Erythroblast (primary cell): ENCODE data around the gene KCNG1.
"Not testable (repeated sequence)": the region's sequence is repeated elsewhere in the genome, so short reads cannot be mapped to it uniquely, and the experiment has no call there.

Experiments
- DNase-seq, 2 experiments: peaks; one replicate each; lab custom pipeline; 2025; lab: John Stamatoyannopoulos, UW
- GATA1 ChIP-seq: IDR thresholded peaks from 2 replicates; pipeline ENCODE4 v1.6.1; 2011; ENCODE audit warnings: low read depth, mild to moderate bottlenecking, control low read depth, low read length, moderate library complexity
- POLR2A ChIP-seq: IDR thresholded peaks from 2 replicates; pipeline ENCODE4 v1.6.1; 2011; ENCODE audit warnings: mild to moderate bottlenecking, low read length

KCNG1 gene

DNA sequence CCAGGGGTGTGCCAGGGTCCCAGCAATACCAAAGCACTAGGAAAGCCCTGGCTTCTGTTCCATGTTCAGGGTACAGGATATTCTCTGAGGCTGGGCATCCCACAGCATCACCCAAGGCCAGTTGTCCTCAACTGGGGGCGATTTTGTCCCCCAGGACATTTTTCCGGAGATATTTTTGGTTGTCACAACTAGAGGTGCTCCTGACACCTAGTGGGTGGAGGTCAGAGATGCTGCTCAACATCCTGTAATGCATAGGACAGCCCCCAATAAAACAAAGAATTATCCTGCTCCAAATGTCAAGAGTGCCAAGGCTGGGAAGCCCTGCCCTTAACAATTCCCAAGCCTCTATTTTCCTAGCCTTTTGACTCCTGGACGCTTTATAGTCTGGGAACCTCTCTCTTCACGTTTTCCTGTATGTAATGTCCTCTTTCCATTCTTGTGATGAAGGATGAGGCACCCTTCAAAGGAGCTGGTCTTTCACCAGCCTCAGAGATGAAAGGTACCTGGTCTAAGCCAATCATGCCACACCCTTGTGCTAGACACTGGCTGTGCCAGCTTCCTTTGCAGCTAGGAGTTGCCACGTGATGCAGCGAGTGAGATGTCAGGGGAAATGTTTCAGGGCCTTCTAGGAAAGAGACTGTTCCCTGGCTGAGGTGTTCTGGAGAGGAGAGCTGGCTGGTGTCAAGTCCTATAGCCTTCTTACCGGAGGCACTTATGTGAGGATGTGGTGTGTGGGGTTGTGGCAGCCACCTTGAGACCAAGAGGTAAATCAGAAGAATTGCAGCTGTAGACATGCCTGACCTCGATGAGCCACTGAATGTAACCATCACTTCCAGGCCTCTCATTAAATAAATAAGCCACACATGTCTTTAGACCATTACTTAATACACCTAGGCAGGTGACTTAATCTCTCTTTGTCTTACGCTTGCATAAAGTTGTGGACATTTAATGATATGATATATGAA, 23.4 kb upstream of the KCNG1 start:
- TF ChIP-seq POLR2A, result no peak
- no peak for TF ChIP-seq GATA1
- no peak for DNase-seq

DNA sequence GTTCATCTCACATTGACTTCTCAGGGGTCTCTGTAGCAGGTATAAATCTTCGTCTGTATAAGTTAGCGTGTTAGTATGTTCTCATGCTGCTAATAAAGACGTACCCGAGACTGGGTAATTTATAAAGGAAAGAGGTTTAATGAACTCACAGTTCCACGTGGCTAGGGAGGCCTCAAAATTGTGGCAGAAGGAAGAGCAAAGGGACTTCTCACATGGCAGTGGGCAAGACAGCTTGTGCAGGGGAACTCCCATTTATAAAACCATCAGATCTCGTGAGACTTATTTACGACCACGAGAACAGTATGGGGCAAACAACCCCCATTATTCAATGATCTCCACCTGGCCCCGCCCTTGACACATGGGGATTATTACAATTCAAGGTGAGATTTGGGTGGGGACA, 22.6 kb upstream of the KCNG1 start:
- not testable (repeated sequence) for DNase-seq

DNA sequence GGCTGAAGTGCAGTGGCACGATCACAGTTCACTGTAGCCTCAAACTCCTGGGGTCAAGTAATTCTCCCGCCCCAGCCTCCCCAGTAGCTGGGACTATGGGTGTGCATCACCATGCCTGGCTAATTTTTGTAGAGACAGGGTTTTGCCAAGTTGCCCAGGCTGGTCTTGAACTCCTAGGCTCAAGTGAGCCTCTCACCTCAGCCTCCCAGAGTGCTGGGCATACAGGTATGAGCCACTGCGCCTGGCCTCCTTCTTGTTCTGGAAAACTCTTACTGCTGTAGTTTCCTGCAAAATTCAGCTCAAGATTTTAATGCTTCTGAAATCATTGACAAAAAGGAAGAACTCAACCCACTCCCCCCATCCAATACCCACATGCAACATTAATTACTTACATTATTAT, 21.9 kb upstream of the KCNG1 start:
- TF ChIP-seq GATA1 (no peak), POLR2A (no peak)
- no peak for DNase-seq

DNA sequence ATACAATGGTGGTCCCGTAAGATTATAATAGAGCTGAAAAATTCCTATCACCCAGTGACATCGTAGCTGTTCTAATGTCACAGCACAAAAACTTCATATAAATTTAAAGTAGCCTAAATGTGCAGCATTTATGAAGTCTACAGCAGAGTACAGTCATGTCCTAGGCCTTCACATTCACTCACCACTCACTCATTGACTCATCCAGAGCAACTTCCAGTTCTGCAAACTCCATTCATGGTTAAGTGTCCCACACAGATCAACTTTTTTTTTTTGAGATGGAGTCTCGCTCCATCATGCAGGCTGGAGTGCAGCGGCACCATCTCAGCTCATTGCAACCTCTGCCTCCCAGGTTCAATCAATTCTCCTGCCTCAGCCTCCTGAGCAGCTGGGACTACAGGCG, 20.9 kb upstream of the KCNG1 start:
- TF ChIP-seq GATA1 (no peak), POLR2A (no peak)
- DNase-seq, result no peak

DNA sequence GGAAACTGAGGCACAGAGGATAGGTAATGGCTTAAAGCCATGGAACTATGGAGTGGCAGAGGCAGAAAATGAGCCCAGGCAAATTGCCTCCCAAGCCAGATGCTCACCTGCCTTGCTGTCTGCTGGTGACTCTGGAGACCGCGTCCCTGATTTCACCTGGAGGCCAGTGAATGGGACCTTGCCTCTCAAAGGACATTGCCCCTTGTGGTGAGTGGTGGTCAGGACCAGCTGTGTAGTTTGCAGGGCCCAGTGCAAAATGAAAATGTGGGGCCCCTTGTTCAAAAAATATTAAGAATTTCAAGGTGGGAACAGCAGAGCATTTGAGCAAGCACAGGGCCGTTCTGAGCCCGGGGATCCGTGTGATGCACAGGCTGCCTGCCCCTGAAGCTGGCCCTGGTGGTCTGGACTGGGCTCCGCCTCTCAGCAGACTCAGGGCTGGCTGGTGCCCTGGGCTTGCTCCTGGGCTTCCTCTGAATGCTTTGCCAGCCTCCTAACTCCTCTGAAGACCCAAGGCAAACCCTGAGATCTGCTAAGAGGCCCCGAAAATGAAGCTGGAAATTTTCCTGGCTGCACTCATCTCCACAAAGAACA, 19.8 kb upstream of the KCNG1 start:
- TF ChIP-seq GATA1 (no peak), POLR2A (no peak)
- DNase-seq, result no peak

DNA sequence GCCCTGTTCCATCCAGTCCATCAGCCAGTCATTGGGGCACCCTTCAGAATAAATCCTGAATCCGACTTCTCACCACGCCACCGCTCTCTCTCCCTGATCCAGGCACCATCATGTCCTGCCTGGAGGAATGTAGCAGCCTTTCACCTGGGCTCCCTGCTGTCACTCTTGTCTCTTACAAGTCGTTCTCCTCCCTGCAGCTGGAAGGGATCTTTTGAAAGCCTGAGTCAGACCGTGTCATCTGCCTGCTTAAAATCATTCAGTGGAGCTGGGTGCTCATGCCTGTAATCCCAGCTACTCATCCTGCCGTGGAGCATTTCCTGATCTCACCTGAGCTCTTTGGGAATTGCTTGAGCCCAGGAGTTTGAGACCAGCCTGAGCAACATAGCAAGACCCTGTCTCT, 19.2 kb upstream of the KCNG1 start:
- TF ChIP-seq POLR2A (no peak), GATA1 (no peak)
- no peak for DNase-seq

DNA sequence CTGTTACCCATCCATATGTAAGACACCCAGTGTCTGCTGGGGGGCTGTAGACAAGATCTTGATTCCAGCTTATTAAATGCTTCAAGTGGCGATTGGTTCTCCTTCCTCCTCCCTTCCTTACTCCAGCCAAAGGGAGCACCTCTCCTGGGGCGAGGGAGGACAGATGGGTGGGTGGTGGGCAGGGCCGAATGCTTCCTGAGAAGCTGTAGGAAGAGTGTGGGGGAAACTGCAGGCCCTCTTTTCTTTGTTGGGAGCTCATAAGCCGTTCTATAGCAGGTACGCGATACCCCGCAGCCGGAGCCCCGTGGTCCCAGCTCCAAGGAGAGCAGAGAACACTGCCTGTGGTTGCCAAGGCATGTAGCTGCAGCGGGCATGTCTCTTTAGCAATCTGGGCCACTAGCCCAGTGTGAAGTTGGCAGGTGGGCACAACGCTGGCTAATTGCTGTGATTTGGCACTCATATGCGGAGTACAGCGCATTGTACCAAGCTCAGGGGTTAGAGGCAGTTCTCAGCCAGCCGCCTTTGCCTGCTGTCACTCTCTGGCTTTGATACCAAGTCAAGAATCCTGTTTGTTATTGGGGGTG, 14.7 kb upstream of the KCNG1 start:
- TF ChIP-seq GATA1 (no peak), POLR2A (no peak)
- no peak for DNase-seq

DNA sequence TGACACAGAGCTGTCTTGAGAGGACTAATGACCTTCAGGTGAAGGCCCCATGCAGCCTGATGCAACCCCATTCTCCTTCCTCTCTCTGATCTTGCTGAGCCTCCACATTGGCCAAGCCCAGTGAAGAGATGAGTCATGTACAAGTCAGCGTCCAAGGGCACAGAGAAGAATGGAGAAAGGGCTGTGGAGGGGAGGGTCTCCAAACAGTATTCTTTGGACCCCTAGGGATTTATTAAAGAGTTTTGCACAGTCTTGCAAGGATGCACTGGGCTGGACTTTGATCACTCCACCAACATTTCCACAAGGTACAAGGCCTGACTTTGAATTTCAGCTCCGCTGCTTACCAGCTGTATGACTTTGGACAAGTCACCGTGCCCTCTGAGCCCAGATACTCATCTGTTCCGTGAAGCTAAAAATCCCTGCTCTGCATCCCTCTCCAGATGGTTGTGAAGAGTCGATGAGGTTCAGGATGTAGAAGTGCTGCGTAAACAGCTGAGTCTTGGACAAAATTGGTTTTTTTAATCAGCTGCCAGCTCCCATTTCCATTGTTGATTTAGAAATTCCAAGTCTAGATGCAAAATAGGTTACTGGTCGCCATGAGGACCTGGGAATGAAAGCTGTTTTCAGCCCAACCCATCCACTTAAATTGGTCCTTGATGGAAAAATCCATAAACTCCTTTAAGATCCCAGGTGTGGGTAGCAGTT, 14.1 kb upstream of the KCNG1 start:
- TF ChIP-seq GATA1 (no peak), POLR2A (no peak)
- no peak for DNase-seq

DNA sequence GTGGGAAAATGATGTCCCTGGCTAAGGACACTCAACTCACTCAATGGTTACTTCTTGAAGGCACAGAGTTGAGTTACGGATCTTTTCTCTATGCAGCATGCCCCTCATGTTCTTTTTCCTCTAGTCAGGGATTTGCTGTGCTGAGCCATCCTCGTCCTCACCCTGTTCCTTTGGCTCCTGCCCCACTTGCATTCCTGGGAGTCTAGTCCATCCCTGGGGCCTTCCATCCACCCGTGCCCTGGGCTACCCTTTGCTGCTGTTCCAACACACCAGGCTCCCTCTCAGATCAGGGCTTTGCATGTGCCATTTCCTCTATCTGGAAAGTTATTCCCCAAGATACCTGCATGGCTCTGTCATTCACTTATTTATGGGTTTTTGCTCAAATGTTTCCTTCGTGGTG, 13.3 kb upstream of the KCNG1 start:
- no peak for DNase-seq
- TF ChIP-seq POLR2A (no peak), GATA1 (no peak)

DNA sequence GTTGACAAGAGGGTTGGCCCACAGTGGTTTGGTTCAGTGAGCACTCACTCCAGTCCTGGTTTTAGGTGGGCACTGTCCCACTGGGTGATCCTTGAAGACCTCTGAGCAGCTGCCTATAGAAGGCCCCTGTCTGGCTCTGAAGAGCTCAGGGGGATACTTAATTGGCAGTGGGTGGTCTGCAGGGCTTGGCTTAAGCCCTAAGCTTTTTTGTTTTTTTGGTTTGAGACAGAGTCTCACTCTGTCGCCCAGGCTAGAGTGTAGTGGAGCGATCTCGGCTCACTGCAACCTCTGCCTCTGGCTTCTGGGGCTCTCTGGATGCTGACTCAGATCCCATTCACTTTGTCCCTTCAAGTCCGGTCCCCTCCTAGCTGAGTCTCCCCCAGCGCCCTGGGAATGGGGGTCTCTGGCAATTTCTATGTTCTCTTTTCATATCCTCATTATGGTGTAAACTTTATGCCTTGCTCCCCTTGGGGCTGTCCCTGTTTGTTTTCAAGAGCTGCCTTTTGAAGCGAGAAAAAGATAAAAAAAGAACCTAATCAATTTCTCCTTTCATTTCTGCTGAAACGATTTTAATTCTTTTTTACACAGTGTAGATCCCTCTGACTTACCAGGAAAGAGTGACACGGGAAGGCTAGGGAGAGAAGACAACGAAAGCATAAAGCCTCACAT, 12.2 kb upstream of the KCNG1 start:
- no peak for TF ChIP-seq GATA1
- TF ChIP-seq POLR2A, result no peak
- DNase-seq, result no peak

DNA sequence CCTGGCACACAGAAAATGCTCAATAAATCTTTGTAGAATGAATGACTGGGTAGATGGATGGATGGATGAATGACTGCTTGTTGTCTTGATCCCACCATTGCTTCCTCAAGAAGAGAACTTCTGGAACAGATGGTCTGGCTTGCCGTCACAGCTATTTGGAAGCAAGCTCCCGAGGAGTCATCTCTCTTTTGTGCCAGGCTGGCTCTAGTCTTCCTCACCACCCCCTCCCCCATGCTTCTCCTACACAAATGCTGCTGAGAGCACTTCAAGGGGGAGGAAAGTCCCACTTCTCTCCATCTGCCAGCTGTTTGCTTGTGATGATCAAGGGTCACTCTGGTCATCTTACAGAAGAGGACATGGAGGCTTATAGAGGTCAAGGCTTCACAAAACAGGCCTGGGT, 11.6 kb upstream of the KCNG1 start:
- no peak for DNase-seq
- TF ChIP-seq GATA1 (no peak), POLR2A (no peak)

DNA sequence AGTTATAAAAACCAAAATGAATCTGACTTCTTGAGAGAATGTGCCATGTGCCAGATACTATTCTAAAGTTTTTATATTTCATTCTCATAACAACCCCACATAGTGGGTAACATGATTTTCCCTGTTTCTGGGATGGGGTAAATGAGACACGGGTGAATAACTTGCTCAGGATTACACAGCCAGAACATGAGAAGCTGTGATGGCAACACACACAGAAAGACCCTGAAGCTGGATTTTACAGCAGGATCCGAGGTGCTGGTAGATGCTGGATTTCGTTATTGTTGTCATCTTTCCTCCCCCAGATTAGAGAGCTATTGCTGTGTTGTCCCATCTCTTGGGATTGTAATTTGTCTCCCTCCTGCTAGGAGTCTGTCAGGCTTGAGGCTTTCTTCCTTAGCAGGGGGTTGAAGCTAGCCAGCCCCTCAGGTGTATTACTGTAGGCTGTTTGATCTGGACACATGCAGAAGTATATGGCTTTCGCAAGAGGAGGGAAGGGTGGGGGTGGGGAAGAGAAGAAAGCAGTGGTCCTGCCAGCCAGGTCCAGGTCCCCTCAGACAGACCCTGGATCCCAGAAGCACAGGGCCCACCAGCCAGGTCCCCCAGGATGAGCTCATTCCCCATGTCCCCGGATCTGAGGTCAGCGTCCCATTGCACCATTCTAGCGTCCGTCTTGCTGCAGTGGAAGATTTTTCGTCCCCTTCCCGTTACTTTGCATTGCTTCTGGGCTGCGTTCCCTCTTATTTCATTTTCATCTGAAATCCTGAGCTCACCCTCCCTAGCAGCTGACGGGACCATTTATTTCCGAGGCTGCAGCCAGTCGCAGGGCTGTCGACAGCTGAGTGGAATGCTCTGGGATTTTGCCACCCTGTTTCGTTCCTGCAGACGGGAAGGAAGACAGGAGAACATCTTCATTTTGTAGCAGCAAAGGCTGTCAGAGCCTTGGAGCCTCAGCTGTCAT, 7.3 kb upstream of the KCNG1 start:
- no peak for DNase-seq
- TF ChIP-seq POLR2A (no peak), GATA1 (no peak)

DNA sequence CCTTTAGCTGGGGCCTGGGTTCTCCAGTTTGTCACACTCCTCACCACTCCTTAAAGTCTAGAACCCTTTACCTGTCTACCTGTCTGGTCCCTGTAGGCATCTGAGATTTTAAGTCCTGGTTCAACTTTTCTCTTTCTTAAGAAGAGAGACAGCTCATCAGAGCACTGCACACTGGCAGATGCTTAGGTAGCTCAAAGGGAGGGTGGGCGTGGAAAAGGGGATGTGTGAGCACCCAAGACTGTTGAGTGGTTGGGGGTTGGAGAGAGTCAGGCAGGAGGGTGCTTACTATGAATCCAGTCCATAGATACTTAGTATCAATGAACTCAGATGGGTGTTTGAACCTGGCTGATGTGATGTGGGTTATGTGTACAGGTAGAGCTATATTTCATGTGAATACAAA, 6.6 kb upstream of the KCNG1 start:
- TF ChIP-seq GATA1 (no peak), POLR2A (no peak)
- no peak for DNase-seq
